HG03060 (cell line): ENCODE results near the gene TMEM139.

Experiments
- ATAC-seq: cut with Tn5 transposase; IDR thresholded peaks from one replicate; pipeline ENCODE4 v1.9.1; 2021; ENCODE audit warnings: low read depth, moderate number of reproducible peaks; ENCODE audit not compliant: unreplicated experiment

The TMEM139 gene

GRCh38 chr7:143321734-143322133 is 37.0 kb downstream of the TMEM139 start:
- ATAC-seq = no peak

- no peak for ATAC-seq
Measured at GRCh38 chr7:143322760-143323633, 38.2 kb downstream of the TMEM139 start.

- no peak for ATAC-seq
Measured at GRCh38 chr7:143323653-143324052, 38.9 kb downstream of the TMEM139 start.

- no peak for ATAC-seq
Measured at GRCh38 chr7:143325240-143325639, 40.5 kb downstream of the TMEM139 start.

- no peak for ATAC-seq
Measured at GRCh38 chr7:143327903-143328302, 43.1 kb downstream of the TMEM139 start.

GRCh38 chr7:143329471-143330170 is 44.9 kb downstream of the TMEM139 start:
- ATAC-seq = no peak

GRCh38 chr7:143331179-143331801 is 46.5 kb downstream of the TMEM139 start:
- ATAC-seq = no peak

GRCh38 chr7:143334244-143334643 is 49.5 kb downstream of the TMEM139 start:
- ATAC-seq = no peak

GRCh38 chr7:143337216-143337615 is 52.5 kb downstream of the TMEM139 start:
- no peak for ATAC-seq
